ENCODE results near the gene SHISA9.

Gene SHISA9

GRCh38 chr16:12869698-12870427 lies 31.5 kb upstream of the SHISA9 start:
- Histone ChIP-seq H3K4me2 (ENCODE audit: low read length) (no peak overlapping the region), H3K27me3 (ENCODE audit: low read depth, low read length) (no peaks in the 10 kb centered on the region; the same call in 1 of the 2 replicates), H3K36me3 (replicated peaks; ENCODE audit: low read depth, low read length) (no peaks in the 10 kb centered on the region), H3K4me3 (ENCODE audit: low read length) (no peak overlapping the region), H3K27ac (ENCODE audit: low read length) (no peak overlapping the region), H3K4me1 (ENCODE audit: low read length) (peaks cover 21% of the 10 kb centered on the region), H4K20me1 (ENCODE audit: insufficient read depth, low read length) (no peaks in the 10 kb centered on the region), H3K9me3 (ENCODE audit: insufficient read depth, low read length) (no peaks in the 10 kb centered on the region), H2AFZ (ENCODE audit: low read depth, low read length) (no peak overlapping the region), H3K9ac (ENCODE audit: low read length) (no peak overlapping the region), H3K79me2 (ENCODE audit: low read length) (no peaks in the 10 kb centered on the region)
- TF ChIP-seq EZH2phosphoT487 (IDR thresholded peaks at IDR 0.05; ENCODE audit: low read depth) (no peak), CTCF (IDR thresholded peaks at IDR 0.05; ENCODE audit: low read depth, low read length) (no peak)

GRCh38 chr16:12871784-12872183 lies 29.6 kb upstream of the SHISA9 start:
- TF ChIP-seq CTCF (IDR thresholded peaks at IDR 0.05; ENCODE audit: low read depth, low read length) (no peak), EZH2phosphoT487 (IDR thresholded peaks at IDR 0.05; ENCODE audit: low read depth) (no peak)
- no peaks in the 10 kb centered on the region for H3K36me3 ChIP-seq (replicated peaks; ENCODE audit: low read depth, low read length)
- H3K9ac ChIP-seq (ENCODE audit: low read length), result no peak overlapping the region
- no peak overlapping the region for H3K4me3 ChIP-seq (ENCODE audit: low read length)
- no peak overlapping the region for H2AFZ ChIP-seq (ENCODE audit: low read depth, low read length)
- H3K27ac ChIP-seq (ENCODE audit: low read length), result no peak overlapping the region
- no peaks in the 10 kb centered on the region for H3K27me3 ChIP-seq (ENCODE audit: low read depth, low read length)
- no peaks in the 10 kb centered on the region for H4K20me1 ChIP-seq (ENCODE audit: insufficient read depth, low read length)
- no peaks in the 10 kb centered on the region for H3K79me2 ChIP-seq (ENCODE audit: low read length)
- peaks cover 21% of the 10 kb centered on the region for H3K4me1 ChIP-seq (ENCODE audit: low read length)
- H3K9me3 ChIP-seq (ENCODE audit: insufficient read depth, low read length), result no peaks in the 10 kb centered on the region
- no peak overlapping the region for H3K4me2 ChIP-seq (ENCODE audit: low read length)

GRCh38 chr16:12874186-12874585 lies 27.2 kb upstream of the SHISA9 start:
- TF ChIP-seq EZH2phosphoT487 (IDR thresholded peaks at IDR 0.05; ENCODE audit: low read depth) (no peak), CTCF (IDR thresholded peaks at IDR 0.05; ENCODE audit: low read depth, low read length) (no peak)
- no peaks in the 10 kb centered on the region for H3K36me3 ChIP-seq (replicated peaks; ENCODE audit: low read depth, low read length)
- peaks cover 8% of the 10 kb centered on the region for H3K4me1 ChIP-seq (ENCODE audit: low read length)
- H3K27me3 ChIP-seq (ENCODE audit: low read depth, low read length), result no peaks in the 10 kb centered on the region
- no peak overlapping the region for H3K9ac ChIP-seq (ENCODE audit: low read length)
- no peak overlapping the region for H3K4me2 ChIP-seq (ENCODE audit: low read length)
- H3K4me3 ChIP-seq (ENCODE audit: low read length), result no peak overlapping the region
- no peaks in the 10 kb centered on the region for H3K9me3 ChIP-seq (ENCODE audit: insufficient read depth, low read length)
- H2AFZ ChIP-seq (ENCODE audit: low read depth, low read length), result no peak overlapping the region
- H3K27ac ChIP-seq (ENCODE audit: low read length), result no peak overlapping the region
- no peaks in the 10 kb centered on the region for H4K20me1 ChIP-seq (ENCODE audit: insufficient read depth, low read length)
- H3K79me2 ChIP-seq (ENCODE audit: low read length), result no peaks in the 10 kb centered on the region

- no peaks in the 10 kb centered on the region for H3K9me3 ChIP-seq (ENCODE audit: insufficient read depth, low read length)
- H3K36me3 ChIP-seq (replicated peaks; ENCODE audit: low read depth, low read length), result no peaks in the 10 kb centered on the region
- TF ChIP-seq CTCF (IDR thresholded peaks at IDR 0.05; ENCODE audit: low read depth, low read length) (no peak), EZH2phosphoT487 (IDR thresholded peaks at IDR 0.05; ENCODE audit: low read depth) (no peak)
- no peak overlapping the region for H3K4me2 ChIP-seq (ENCODE audit: low read length)
- H3K27ac ChIP-seq (ENCODE audit: low read length), result no peak overlapping the region
- no peak overlapping the region for H3K9ac ChIP-seq (ENCODE audit: low read length)
- peaks cover 5% of the 10 kb centered on the region for H3K4me1 ChIP-seq (ENCODE audit: low read length)
- H3K27me3 ChIP-seq (ENCODE audit: low read depth, low read length), result no peaks in the 10 kb centered on the region
- H2AFZ ChIP-seq (ENCODE audit: low read depth, low read length), result no peak overlapping the region
- H3K4me3 ChIP-seq (ENCODE audit: low read length), result no peak overlapping the region
- H3K79me2 ChIP-seq (ENCODE audit: low read length), result no peaks in the 10 kb centered on the region
- no peaks in the 10 kb centered on the region for H4K20me1 ChIP-seq (ENCODE audit: insufficient read depth, low read length)
These were observed 24.6 kb upstream of the SHISA9 start for GRCh38 chr16:12876778-12877177.
